ENCODE data around the gene TENM3. TPM values are rescaled to one million over a fixed set of nuclear protein-coding genes. Genes with fewer than 3 reads are reported as not detected.

The TENM3 gene
- total RNA-seq, 1 experiment from 2014 or later: 71.0 TPM

DNA sequence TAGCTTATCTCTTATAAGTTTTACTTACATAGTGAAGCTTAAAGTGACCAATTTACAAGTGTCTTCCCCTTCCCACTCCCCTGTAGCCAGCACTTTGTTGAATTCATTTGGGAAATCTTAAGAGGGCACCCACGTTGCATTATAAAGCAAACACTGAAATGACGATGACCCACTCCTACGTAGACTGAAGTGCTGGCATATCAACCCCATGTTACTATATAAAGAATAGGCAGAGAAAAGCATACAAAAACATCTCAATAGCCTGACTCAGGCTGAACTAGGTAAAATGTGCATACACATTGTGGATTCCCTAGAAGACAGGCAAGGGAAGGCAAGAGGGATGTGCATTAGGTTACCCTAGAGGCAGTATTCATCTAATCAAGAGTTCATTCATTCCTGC is 313.4 kb downstream of the TENM3 start (continued):
- TF ChIP-seq, protein P1, sequence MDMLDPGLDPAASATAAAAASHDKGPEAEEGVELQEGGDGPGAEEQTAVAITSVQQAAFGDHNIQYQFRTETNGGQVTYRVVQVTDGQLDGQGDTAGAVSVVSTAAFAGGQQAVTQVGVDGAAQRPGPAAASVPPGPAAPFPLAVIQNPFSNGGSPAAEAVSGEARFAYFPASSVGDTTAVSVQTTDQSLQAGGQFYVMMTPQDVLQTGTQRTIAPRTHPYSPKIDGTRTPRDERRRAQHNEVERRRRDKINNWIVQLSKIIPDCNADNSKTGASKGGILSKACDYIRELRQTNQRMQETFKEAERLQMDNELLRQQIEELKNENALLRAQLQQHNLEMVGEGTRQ (CRISPR knock-in tag; IDR thresholded peaks at IDR 0.05): no peak
- no peak for TF ChIP-seq NR3C1 (CRISPR knock-in tag; conservative IDR thresholded peaks at IDR 0.05; ENCODE audit: low read depth)
- TF ChIP-seq TP53 (CRISPR knock-in tag; IDR thresholded peaks at IDR 0.05): no peak
- no peak for TF ChIP-seq STAT6 (CRISPR knock-in tag; conservative IDR thresholded peaks at IDR 0.05; ENCODE audit: low read depth)
- TF ChIP-seq GRHL2 (CRISPR knock-in tag; IDR thresholded peaks at IDR 0.05; ENCODE audit: insufficient replicate concordance, severe bottlenecking): no peak
- no peak for TF ChIP-seq MXD4 (CRISPR knock-in tag; IDR thresholded peaks at IDR 0.05; ENCODE audit: borderline replicate concordance)
- TF ChIP-seq, protein P2, sequence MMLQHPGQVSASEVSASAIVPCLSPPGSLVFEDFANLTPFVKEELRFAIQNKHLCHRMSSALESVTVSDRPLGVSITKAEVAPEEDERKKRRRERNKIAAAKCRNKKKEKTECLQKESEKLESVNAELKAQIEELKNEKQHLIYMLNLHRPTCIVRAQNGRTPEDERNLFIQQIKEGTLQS (CRISPR knock-in tag; conservative IDR thresholded peaks at IDR 0.05): no peak
- no peak for TF ChIP-seq E2F5 (CRISPR knock-in tag; IDR thresholded peaks at IDR 0.05)
- no peak for TF ChIP-seq JAZF1 (CRISPR knock-in tag; IDR thresholded peaks at IDR 0.05)
- TF ChIP-seq E2F1 (CRISPR knock-in tag; IDR thresholded peaks at IDR 0.05): no peak

DNA sequence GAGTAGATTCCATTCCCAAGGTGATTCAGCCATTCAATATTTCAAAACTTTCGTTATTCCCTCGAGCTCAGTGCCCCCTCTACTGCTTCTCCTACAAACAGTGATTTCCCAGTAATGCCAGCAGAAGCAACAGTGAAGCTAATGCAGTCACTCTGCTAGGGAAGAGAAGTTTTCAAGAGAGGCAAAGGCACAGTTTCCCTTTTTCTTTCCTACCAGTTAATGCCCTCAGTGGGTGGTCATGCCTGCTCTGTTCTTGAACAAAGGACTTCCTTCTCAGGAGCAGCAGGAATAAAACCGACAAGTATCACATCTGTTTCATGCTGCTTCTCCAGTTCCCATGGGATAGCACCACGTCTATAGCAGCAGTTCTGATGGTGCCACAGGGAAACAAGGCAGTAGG is 317.2 kb downstream of the TENM3 start:
- CTCF ChIA-PET: interaction anchor here (0.8 to 1.1 kb wide), 2 partner anchors 26 to 104 kb away, joined by 3 read pairs; no protein-coding TSS in a partner anchor
- H3K27me3 Mint-ChIP-seq (ENCODE audit: low read depth): no peaks in the 10 kb centered on the region
- ATAC-seq (peak; percentile 79), DNase-seq (ENCODE audit: low spot score) (peak; percentile 72)
- peak overlapping the region; percentile 51 for H3K4me3 Mint-ChIP-seq
- H3K27ac Mint-ChIP-seq: peak overlapping the region; percentile 98
- H3K4me1 Mint-ChIP-seq: peaks cover 84% of the 10 kb centered on the region
- no peaks in the 10 kb centered on the region for H3K36me3 Mint-ChIP-seq
- POLR2A ChIA-PET: no interaction called here
- H3K9me3 Mint-ChIP-seq: no peaks in the 10 kb centered on the region
- TF ChIP-seq CREM (CRISPR knock-in tag; IDR thresholded peaks at IDR 0.05) (no peak), OVOL2 (CRISPR knock-in tag; IDR thresholded peaks at IDR 0.05; ENCODE audit: borderline replicate concordance) (no peak), TCF7 (CRISPR knock-in tag; IDR thresholded peaks at IDR 0.05; ENCODE audit: low read depth) (no peak), ZSCAN18 (CRISPR knock-in tag; IDR thresholded peaks at IDR 0.05) (no peak), SOX15 (CRISPR knock-in tag; IDR thresholded peaks at IDR 0.05) (no peak), ZNF423 (CRISPR knock-in tag; IDR thresholded peaks at IDR 0.05) (peak; percentile 75; the same call in 1 of the 2 replicates), ZNF121 (CRISPR knock-in tag; IDR thresholded peaks at IDR 0.05) (no peak), CREB1 (CRISPR knock-in tag; IDR thresholded peaks at IDR 0.05) (no peak), SMAD4 (CRISPR knock-in tag; IDR thresholded peaks at IDR 0.05) (no peak), FOXJ3 (CRISPR knock-in tag; IDR thresholded peaks at IDR 0.05; ENCODE audit: borderline replicate concordance) (no peak), ERG (CRISPR knock-in tag; IDR thresholded peaks at IDR 0.05) (peak; percentile 40; the same call in 1 of the 2 replicates), MYBL2 (CRISPR knock-in tag; IDR thresholded peaks at IDR 0.05) (no peak), ZNF396 (CRISPR knock-in tag; IDR thresholded peaks at IDR 0.05; ENCODE audit: borderline replicate concordance) (no peak)
- TF ChIP-seq, protein P3, sequence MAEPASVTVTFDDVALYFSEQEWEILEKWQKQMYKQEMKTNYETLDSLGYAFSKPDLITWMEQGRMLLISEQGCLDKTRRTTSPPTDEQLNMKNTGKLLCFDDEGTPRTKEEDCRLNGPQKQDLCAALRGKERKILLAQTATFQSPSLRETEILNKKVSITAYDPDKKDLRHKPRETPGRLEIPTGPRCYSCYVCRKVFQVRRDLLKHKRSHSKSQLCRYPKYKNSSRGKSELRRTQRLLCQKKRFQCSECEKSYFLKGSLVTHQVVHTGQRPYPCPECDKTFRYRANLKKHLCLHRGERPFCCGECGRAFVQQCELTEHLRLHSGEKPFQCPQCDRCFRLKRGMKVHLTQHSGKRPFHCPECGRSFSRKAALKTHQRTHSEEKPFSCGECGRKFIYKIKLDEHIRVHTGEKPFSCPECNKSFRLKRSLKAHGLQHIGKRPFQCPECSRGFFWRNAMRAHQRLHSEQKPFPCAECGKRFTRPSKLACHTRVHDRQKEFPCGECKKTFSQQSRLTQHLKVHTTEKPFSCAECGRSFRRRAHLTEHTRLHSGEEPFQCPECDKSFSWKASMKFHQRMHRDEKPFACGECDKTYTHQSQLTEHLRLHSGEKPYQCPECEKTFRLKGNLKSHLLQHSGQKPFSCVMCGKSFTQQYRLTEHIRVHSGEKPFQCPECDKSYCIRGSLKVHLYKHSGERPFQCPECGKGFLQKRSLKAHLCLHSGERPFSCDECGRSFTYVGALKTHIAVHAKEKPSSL (CRISPR knock-in tag; conservative IDR thresholded peaks at IDR 0.05): no peak
- TF ChIP-seq, protein P4, sequence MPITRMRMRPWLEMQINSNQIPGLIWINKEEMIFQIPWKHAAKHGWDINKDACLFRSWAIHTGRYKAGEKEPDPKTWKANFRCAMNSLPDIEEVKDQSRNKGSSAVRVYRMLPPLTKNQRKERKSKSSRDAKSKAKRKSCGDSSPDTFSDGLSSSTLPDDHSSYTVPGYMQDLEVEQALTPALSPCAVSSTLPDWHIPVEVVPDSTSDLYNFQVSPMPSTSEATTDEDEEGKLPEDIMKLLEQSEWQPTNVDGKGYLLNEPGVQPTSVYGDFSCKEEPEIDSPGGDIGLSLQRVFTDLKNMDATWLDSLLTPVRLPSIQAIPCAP (CRISPR knock-in tag; IDR thresholded peaks at IDR 0.05): no peak
- TF ChIP-seq, protein P2 (CRISPR knock-in tag; conservative IDR thresholded peaks at IDR 0.05): no peak
